WTC11 (cell line): ENCODE results near the gene PPP1R2. TPM values are rescaled to one million over a fixed set of nuclear protein-coding genes. Genes with fewer than 3 reads are reported as not detected.

Experiments
- ATAC-seq: fragments of 200-7000 bp; cut with Tn5 transposase; 2 replicates; pipeline ENCODE4 v1.10.0; 2021; ENCODE audit warnings: mild to moderate bottlenecking, moderate library complexity
- CTCF ChIA-PET: fragments of 300-600 bp; sonication (Branson Sonifier 250); formaldehyde crosslinking; loops from one replicate; lab custom pipeline; 2021; ENCODE audit warnings: antibody characterized with exemption; lab: Charles Lee
- POLR2A ChIA-PET: fragments of 350-600 bp; sonication (Branson Sonifier 250); formaldehyde crosslinking; loops from one replicate; lab custom pipeline; 2021; ENCODE audit warnings: antibody characterized with exemption; lab: Charles Lee
- DNase-seq: peaks from one replicate; pipeline ENCODE4 v3.0.0; 2021; ENCODE audit warnings: low spot score
- H3K27ac Mint-ChIP-seq: 2 replicates; pipeline ENCODE4 v1.8.0; 2021; ENCODE audit warnings: mixed read lengths
- H3K27me3 Mint-ChIP-seq: 2 replicates; pipeline ENCODE4 v1.8.0; 2021; ENCODE audit warnings: low read depth, mild to moderate bottlenecking, moderate library complexity, mixed read lengths
- H3K36me3 Mint-ChIP-seq: 2 replicates; pipeline ENCODE4 v1.8.0; 2021; ENCODE audit warnings: mixed read lengths
- H3K4me1 Mint-ChIP-seq: 2 replicates; pipeline ENCODE4 v1.8.0; 2022; ENCODE audit warnings: mixed read lengths
- H3K4me3 Mint-ChIP-seq: 2 replicates; pipeline ENCODE4 v1.8.0; 2021; ENCODE audit warnings: mild to moderate bottlenecking, moderate library complexity, mixed read lengths
- H3K9me3 Mint-ChIP-seq: 2 replicates; pipeline ENCODE4 v1.8.0; 2021; ENCODE audit warnings: mixed read lengths
- ATF1 ChIP-seq: sonication (generic); formaldehyde crosslinking; IDR thresholded peaks from 2 replicates; pipeline ENCODE4 v1.8.1; 2023; ENCODE audit warnings: mild to moderate bottlenecking, moderate library complexity, missing genetic modification reagents
- CREB1 ChIP-seq: sonication (generic); formaldehyde crosslinking; IDR thresholded peaks from 2 replicates; pipeline ENCODE4 v1.8.0; 2023; ENCODE audit warnings: mild to moderate bottlenecking, missing genetic modification reagents
- ESRRA ChIP-seq: sonication (generic); formaldehyde crosslinking; IDR thresholded peaks from 2 replicates; pipeline ENCODE4 v1.8.1; 2022; ENCODE audit warnings: mild to moderate bottlenecking, missing genetic modification reagents, borderline replicate concordance
- JUN ChIP-seq: sonication (generic); formaldehyde crosslinking; IDR thresholded peaks from 2 replicates; pipeline ENCODE4 v1.8.0; 2023; ENCODE audit warnings: mild to moderate bottlenecking, missing genetic modification reagents
- KAT7 ChIP-seq: sonication (generic); formaldehyde crosslinking; IDR thresholded peaks from 2 replicates; pipeline ENCODE4 v1.8.1; 2023; ENCODE audit warnings: missing genetic modification reagents, mild to moderate bottlenecking, borderline replicate concordance
- NFE2L1 ChIP-seq: sonication (generic); formaldehyde crosslinking; IDR thresholded peaks from 2 replicates; pipeline ENCODE4 v1.8.1; 2023; ENCODE audit warnings: missing genetic modification reagents
- NFYB ChIP-seq: sonication (generic); formaldehyde crosslinking; conservative IDR thresholded peaks from 2 replicates; pipeline ENCODE4 v1.8.0; 2022; ENCODE audit warnings: low read depth, missing genetic modification reagents
- NR1H2 ChIP-seq: sonication (generic); formaldehyde crosslinking; IDR thresholded peaks from 2 replicates; pipeline ENCODE4 v1.9.0; 2021; ENCODE audit warnings: mild to moderate bottlenecking, moderate library complexity, missing genetic modification reagents
- SOX15 ChIP-seq: fragments of 250-450 bp; sonication (Bioruptor Pico); IDR thresholded peaks from 2 replicates; pipeline ENCODE4 v1.9.0; 2021; ENCODE audit warnings: mild to moderate bottlenecking
- TEAD4 ChIP-seq: sonication (generic); formaldehyde crosslinking; IDR thresholded peaks from 2 replicates; pipeline ENCODE4 v1.8.0; 2022; ENCODE audit warnings: mild to moderate bottlenecking, missing genetic modification reagents
- ZNF121 ChIP-seq: sonication (generic); formaldehyde crosslinking; IDR thresholded peaks from 2 replicates; pipeline ENCODE4 v1.8.0; 2023; ENCODE audit warnings: missing genetic modification reagents
- ZNF423 ChIP-seq: fragments of 250-450 bp; sonication (Bioruptor Pico); IDR thresholded peaks from 2 replicates; pipeline ENCODE4 v2.1.2; 2022; ENCODE audit warnings: mild to moderate bottlenecking, moderate library complexity
- total RNA-seq: library from RNA; stranded (reverse); gene quantifications from 3 replicates; pipeline ENCODE4 v1.2.3, GENCODE V29; 2021
- TF ChIP-seq, protein P1 (sequence below): sonication (generic); formaldehyde crosslinking; IDR thresholded peaks from 2 replicates; pipeline ENCODE4 v1.8.1; 2023; ENCODE audit warnings: mild to moderate bottlenecking, missing genetic modification reagents, moderate library complexity
- TF ChIP-seq, protein P2 (sequence below): sonication (generic); formaldehyde crosslinking; IDR thresholded peaks from 2 replicates; pipeline ENCODE4 v1.8.0; 2022; ENCODE audit warnings: mild to moderate bottlenecking, missing genetic modification reagents
- TF ChIP-seq, protein P3 (sequence below): sonication (generic); formaldehyde crosslinking; IDR thresholded peaks from 2 replicates; pipeline ENCODE4 v1.8.1; 2023; ENCODE audit warnings: mild to moderate bottlenecking, missing genetic modification reagents, borderline replicate concordance
- TF ChIP-seq, protein P4 (sequence below): sonication (generic); formaldehyde crosslinking; IDR thresholded peaks from 2 replicates; pipeline ENCODE4 v1.8.1; 2022; ENCODE audit warnings: low read depth, missing genetic modification reagents, borderline replicate concordance
- TF ChIP-seq, protein P5 (sequence below): sonication (generic); formaldehyde crosslinking; IDR thresholded peaks from 2 replicates; pipeline ENCODE4 v1.8.0; 2022; ENCODE audit warnings: mild to moderate bottlenecking, missing genetic modification reagents
- TF ChIP-seq, protein P6 (sequence below): sonication (generic); formaldehyde crosslinking; IDR thresholded peaks from 2 replicates; pipeline ENCODE4 v1.8.0; 2022; ENCODE audit warnings: mild to moderate bottlenecking, missing genetic modification reagents
- TF ChIP-seq, protein P7 (sequence below): sonication (generic); formaldehyde crosslinking; IDR thresholded peaks from 2 replicates; pipeline ENCODE4 v1.8.0; 2023; ENCODE audit warnings: missing genetic modification reagents, mild to moderate bottlenecking, borderline replicate concordance

PPP1R2 gene
- total RNA-seq, 1 experiment from 2014 or later, result 28.1 TPM

DNA sequence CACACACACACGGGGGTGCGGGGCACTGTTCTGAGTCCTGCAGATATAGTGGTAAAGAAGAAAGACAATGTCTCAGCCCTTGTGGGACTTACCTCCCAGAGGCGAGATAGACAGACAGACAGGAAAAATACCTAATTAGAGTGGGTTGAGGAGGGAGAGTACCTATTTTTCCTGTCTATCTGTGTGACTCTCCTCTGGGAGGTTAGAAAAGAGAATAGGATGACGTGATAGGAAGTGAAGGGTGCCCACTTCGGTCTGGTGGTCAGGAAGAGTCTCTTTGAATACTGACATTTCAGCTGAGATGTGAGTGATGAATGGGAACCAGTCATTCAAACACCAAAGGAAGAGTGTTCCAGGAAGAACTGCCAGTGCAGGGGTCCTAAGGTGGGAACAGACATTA, 44.7 kb upstream of the PPP1R2 start:
- ChIA-PET POLR2A (no interaction called here), CTCF (interaction anchor here (0.6 kb wide), 1 partner anchor 252 kb away, joined by 4 read pairs; no protein-coding TSS in a partner anchor)
- Mint-ChIP-seq H3K27ac (no peak overlapping the region), H3K36me3 (no peaks in the 10 kb centered on the region), H3K4me1 (peaks cover 7% of the 10 kb centered on the region; the same call in 1 of the 2 replicates), H3K9me3 (peaks cover 17% of the 10 kb centered on the region), H3K4me3 (no peak overlapping the region), H3K27me3 (peaks cover 4% of the 10 kb centered on the region; the same call in 1 of the 2 replicates)
- ATAC-seq, result no peak
- no peak for TF ChIP-seq KAT7
- TF ChIP-seq, protein P1, sequence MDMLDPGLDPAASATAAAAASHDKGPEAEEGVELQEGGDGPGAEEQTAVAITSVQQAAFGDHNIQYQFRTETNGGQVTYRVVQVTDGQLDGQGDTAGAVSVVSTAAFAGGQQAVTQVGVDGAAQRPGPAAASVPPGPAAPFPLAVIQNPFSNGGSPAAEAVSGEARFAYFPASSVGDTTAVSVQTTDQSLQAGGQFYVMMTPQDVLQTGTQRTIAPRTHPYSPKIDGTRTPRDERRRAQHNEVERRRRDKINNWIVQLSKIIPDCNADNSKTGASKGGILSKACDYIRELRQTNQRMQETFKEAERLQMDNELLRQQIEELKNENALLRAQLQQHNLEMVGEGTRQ (CRISPR knock-in tag), result no peak
- TF ChIP-seq, protein P2, sequence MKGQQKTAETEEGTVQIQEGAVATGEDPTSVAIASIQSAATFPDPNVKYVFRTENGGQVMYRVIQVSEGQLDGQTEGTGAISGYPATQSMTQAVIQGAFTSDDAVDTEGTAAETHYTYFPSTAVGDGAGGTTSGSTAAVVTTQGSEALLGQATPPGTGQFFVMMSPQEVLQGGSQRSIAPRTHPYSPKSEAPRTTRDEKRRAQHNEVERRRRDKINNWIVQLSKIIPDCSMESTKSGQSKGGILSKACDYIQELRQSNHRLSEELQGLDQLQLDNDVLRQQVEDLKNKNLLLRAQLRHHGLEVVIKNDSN (CRISPR knock-in tag), result no peak
- no peak for TF ChIP-seq ESRRA (CRISPR knock-in tag)
- TF ChIP-seq SOX15, result no peak
- no peak for TF ChIP-seq ATF1 (CRISPR knock-in tag)
- TF ChIP-seq ZNF121 (CRISPR knock-in tag), result no peak
- no peak for TF ChIP-seq NR1H2
- no peak for TF ChIP-seq NFYB (CRISPR knock-in tag)
- TF ChIP-seq, protein P3, sequence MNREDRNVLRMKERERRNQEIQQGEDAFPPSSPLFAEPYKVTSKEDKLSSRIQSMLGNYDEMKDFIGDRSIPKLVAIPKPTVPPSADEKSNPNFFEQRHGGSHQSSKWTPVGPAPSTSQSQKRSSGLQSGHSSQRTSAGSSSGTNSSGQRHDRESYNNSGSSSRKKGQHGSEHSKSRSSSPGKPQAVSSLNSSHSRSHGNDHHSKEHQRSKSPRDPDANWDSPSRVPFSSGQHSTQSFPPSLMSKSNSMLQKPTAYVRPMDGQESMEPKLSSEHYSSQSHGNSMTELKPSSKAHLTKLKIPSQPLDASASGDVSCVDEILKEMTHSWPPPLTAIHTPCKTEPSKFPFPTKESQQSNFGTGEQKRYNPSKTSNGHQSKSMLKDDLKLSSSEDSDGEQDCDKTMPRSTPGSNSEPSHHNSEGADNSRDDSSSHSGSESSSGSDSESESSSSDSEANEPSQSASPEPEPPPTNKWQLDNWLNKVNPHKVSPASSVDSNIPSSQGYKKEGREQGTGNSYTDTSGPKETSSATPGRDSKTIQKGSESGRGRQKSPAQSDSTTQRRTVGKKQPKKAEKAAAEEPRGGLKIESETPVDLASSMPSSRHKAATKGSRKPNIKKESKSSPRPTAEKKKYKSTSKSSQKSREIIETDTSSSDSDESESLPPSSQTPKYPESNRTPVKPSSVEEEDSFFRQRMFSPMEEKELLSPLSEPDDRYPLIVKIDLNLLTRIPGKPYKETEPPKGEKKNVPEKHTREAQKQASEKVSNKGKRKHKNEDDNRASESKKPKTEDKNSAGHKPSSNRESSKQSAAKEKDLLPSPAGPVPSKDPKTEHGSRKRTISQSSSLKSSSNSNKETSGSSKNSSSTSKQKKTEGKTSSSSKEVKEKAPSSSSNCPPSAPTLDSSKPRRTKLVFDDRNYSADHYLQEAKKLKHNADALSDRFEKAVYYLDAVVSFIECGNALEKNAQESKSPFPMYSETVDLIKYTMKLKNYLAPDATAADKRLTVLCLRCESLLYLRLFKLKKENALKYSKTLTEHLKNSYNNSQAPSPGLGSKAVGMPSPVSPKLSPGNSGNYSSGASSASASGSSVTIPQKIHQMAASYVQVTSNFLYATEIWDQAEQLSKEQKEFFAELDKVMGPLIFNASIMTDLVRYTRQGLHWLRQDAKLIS, result no peak
- no peak for TF ChIP-seq TEAD4 (CRISPR knock-in tag)
- no peak for DNase-seq

DNA sequence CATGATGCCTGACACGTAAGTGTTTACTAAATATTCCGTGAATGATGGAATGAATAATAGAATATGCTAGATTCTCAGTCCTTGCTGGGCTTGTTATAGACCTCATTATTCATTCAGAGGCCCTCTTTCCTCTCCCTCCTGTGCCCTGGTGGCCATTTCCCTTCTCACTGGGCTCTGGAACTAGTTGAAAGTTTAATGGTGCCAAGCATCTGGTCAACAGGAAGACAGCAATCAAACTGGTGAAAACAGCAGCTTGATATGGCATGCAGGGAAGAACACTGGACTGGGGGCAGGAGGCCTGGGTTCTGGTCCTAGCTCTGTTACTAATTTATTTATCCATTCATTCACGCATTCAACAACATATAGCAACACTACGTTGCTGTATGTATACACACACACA, 44.3 kb upstream of the PPP1R2 start:
- no peak overlapping the region for H3K4me3 Mint-ChIP-seq
- TF ChIP-seq, protein P4, sequence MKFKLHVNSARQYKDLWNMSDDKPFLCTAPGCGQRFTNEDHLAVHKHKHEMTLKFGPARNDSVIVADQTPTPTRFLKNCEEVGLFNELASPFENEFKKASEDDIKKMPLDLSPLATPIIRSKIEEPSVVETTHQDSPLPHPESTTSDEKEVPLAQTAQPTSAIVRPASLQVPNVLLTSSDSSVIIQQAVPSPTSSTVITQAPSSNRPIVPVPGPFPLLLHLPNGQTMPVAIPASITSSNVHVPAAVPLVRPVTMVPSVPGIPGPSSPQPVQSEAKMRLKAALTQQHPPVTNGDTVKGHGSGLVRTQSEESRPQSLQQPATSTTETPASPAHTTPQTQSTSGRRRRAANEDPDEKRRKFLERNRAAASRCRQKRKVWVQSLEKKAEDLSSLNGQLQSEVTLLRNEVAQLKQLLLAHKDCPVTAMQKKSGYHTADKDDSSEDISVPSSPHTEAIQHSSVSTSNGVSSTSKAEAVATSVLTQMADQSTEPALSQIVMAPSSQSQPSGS (CRISPR knock-in tag), result no peak
- TF ChIP-seq, protein P5, sequence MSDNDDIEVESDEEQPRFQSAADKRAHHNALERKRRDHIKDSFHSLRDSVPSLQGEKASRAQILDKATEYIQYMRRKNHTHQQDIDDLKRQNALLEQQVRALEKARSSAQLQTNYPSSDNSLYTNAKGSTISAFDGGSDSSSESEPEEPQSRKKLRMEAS (CRISPR knock-in tag), result no peak
- TF ChIP-seq ZNF423 (CRISPR knock-in tag) (no peak), NFE2L1 (no peak), CREB1 (CRISPR knock-in tag) (no peak), NFYB (CRISPR knock-in tag) (no peak), JUN (no peak)
- no peak for DNase-seq
- peaks cover 13% of the 10 kb centered on the region for H3K9me3 Mint-ChIP-seq
- ChIA-PET CTCF (interaction anchor here (0.6 kb wide), 1 partner anchor 251 kb away, joined by 4 read pairs; no protein-coding TSS in a partner anchor), POLR2A (no interaction called here)
- peaks cover 7% of the 10 kb centered on the region; the same call in 1 of the 2 replicates for H3K4me1 Mint-ChIP-seq
- no peak overlapping the region for H3K27ac Mint-ChIP-seq
- H3K36me3 Mint-ChIP-seq, result no peaks in the 10 kb centered on the region
- no peak for ATAC-seq
- no peaks in the 10 kb centered on the region; the same call in 1 of the 2 replicates for H3K27me3 Mint-ChIP-seq

DNA sequence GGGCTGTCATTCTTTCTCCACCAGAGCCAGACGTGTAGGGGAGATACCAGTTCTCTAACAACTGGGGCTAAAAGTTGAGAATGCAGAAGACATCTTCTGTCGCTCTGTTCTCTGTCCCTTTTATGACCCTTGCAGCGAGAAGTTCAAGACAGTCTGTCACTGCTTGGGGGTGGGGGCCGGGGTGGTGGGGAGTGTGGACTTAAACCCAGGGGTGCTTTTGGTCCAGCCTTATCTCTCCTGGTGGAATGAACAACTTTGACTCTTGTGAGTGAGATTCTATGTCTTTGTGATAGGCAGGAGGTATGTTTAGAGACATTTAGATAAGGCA, 41.4 kb upstream of the PPP1R2 start:
- no peak overlapping the region for H3K4me3 Mint-ChIP-seq
- ChIA-PET POLR2A (no interaction called here), CTCF (no interaction called here)
- H3K9me3 Mint-ChIP-seq, result no peaks in the 10 kb centered on the region
- H3K27me3 Mint-ChIP-seq, result no peaks in the 10 kb centered on the region
- ATAC-seq, result no peak
- H3K27ac Mint-ChIP-seq, result no peak overlapping the region
- no peaks in the 10 kb centered on the region for H3K36me3 Mint-ChIP-seq
- DNase-seq, result no peak
- peaks cover 7% of the 10 kb centered on the region; the same call in 1 of the 2 replicates for H3K4me1 Mint-ChIP-seq
- TF ChIP-seq, protein P6, sequence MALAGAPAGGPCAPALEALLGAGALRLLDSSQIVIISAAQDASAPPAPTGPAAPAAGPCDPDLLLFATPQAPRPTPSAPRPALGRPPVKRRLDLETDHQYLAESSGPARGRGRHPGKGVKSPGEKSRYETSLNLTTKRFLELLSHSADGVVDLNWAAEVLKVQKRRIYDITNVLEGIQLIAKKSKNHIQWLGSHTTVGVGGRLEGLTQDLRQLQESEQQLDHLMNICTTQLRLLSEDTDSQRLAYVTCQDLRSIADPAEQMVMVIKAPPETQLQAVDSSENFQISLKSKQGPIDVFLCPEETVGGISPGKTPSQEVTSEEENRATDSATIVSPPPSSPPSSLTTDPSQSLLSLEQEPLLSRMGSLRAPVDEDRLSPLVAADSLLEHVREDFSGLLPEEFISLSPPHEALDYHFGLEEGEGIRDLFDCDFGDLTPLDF (CRISPR knock-in tag), result no peak
- no peak for TF ChIP-seq KAT7
- TF ChIP-seq, protein P7, sequence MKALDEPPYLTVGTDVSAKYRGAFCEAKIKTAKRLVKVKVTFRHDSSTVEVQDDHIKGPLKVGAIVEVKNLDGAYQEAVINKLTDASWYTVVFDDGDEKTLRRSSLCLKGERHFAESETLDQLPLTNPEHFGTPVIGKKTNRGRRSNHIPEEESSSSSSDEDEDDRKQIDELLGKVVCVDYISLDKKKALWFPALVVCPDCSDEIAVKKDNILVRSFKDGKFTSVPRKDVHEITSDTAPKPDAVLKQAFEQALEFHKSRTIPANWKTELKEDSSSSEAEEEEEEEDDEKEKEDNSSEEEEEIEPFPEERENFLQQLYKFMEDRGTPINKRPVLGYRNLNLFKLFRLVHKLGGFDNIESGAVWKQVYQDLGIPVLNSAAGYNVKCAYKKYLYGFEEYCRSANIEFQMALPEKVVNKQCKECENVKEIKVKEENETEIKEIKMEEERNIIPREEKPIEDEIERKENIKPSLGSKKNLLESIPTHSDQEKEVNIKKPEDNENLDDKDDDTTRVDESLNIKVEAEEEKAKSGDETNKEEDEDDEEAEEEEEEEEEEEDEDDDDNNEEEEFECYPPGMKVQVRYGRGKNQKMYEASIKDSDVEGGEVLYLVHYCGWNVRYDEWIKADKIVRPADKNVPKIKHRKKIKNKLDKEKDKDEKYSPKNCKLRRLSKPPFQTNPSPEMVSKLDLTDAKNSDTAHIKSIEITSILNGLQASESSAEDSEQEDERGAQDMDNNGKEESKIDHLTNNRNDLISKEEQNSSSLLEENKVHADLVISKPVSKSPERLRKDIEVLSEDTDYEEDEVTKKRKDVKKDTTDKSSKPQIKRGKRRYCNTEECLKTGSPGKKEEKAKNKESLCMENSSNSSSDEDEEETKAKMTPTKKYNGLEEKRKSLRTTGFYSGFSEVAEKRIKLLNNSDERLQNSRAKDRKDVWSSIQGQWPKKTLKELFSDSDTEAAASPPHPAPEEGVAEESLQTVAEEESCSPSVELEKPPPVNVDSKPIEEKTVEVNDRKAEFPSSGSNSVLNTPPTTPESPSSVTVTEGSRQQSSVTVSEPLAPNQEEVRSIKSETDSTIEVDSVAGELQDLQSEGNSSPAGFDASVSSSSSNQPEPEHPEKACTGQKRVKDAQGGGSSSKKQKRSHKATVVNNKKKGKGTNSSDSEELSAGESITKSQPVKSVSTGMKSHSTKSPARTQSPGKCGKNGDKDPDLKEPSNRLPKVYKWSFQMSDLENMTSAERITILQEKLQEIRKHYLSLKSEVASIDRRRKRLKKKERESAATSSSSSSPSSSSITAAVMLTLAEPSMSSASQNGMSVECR (CRISPR knock-in tag), result no peak
